Hepatocyte (in vitro differentiated cells): ENCODE results near the gene CMTM4. TPM values are rescaled to one million over a fixed set of nuclear protein-coding genes. Genes with fewer than 3 reads are reported as not detected.
A peak's percentile ranks its signal among the peaks of the same experiment; 100 is the strongest.

Experiments
- DNase-seq: peaks from one replicate; pipeline ENCODE4 v3.0.0-alpha.2; 2016; ENCODE audit warnings: low spot score
- H2AFZ ChIP-seq: fragments of 200-600 bp; sonication (generic); 2 replicates; pipeline ENCODE4 v1.6.0; 2016; ENCODE audit warnings: antibody characterized with exemption, mild to moderate bottlenecking
- H3K27ac ChIP-seq: fragments of 200-600 bp; sonication (generic); 2 replicates; pipeline ENCODE4 v1.5.1; 2016; ENCODE audit warnings: mild to moderate bottlenecking
- H3K27me3 ChIP-seq: fragments of 200-600 bp; sonication (generic); 2 replicates; pipeline ENCODE4 v1.6.1; 2016
- H3K36me3 ChIP-seq: fragments of 200-600 bp; sonication (generic); replicated peaks from 2 replicates; pipeline ENCODE4 v1.5.1; 2016; ENCODE audit warnings: low read depth; ENCODE audit not compliant: insufficient read depth
- H3K4me1 ChIP-seq: fragments of 200-600 bp; sonication (generic); 2 replicates; pipeline ENCODE4 v1.5.1; 2016; ENCODE audit warnings: mild to moderate bottlenecking, moderate library complexity; ENCODE audit not compliant: insufficient read depth
- H3K4me2 ChIP-seq: fragments of 200-600 bp; sonication (generic); 2 replicates; pipeline ENCODE4 v1.6.0; 2016
- H3K4me3 ChIP-seq: fragments of 200-600 bp; sonication (generic); 2 replicates; pipeline ENCODE4 v1.5.1; 2016; ENCODE audit warnings: mild to moderate bottlenecking
- H3K79me2 ChIP-seq: fragments of 200-600 bp; sonication (generic); 2 replicates; pipeline ENCODE4 v1.6.0; 2017; ENCODE audit warnings: mild to moderate bottlenecking
- H3K9me2 ChIP-seq: fragments of 200-600 bp; sonication (generic); replicated peaks from 2 replicates; pipeline ENCODE4 v1.6.0; 2017; ENCODE audit warnings: mild to moderate bottlenecking; ENCODE audit not compliant: insufficient read depth
- H3K9me3 ChIP-seq: fragments of 200-600 bp; sonication (generic); 2 replicates; pipeline ENCODE4 v1.5.1; 2016; ENCODE audit warnings: low read depth, mild to moderate bottlenecking
- H4K20me1 ChIP-seq: fragments of 200-600 bp; sonication (generic); 2 replicates; pipeline ENCODE4 v1.6.0; 2016; ENCODE audit warnings: mild to moderate bottlenecking; ENCODE audit not compliant: insufficient read depth, poor library complexity, severe bottlenecking
- EZH2 ChIP-seq: fragments of 200-600 bp; sonication (generic); IDR thresholded peaks from 2 replicates; pipeline ENCODE4 v1.6.1; 2016; ENCODE audit warnings: antibody characterized with exemption, mild to moderate bottlenecking, borderline replicate concordance
- EZH2phosphoT487 ChIP-seq: fragments of 200-600 bp; sonication (generic); IDR thresholded peaks from one replicate; pipeline ENCODE4 v1.6.1; 2018; ENCODE audit warnings: antibody characterized with exemption, mild to moderate bottlenecking, low read depth, moderate library complexity; ENCODE audit not compliant: unreplicated experiment, severe bottlenecking
- WGBS: methylation state at CpG from one replicate; pipeline ENCODE4 v1.1.6; 2016; ENCODE audit warnings: low lambda C conversion rate; ENCODE audit errors: missing lambda C conversion rate; 5-methylcytosine and 5-hydroxymethylcytosine counted together
- polyA plus RNA-seq: library from polyadenylated mRNA; unstranded; fragments of >200 nt; fragmentation: Nextera tagmentation; extraction: Ambion mirVana; gene quantifications from 2 replicates; pipeline ENCODE4 v1.2.1, GENCODE V29; 2016
- total RNA-seq: library from RNA; depleted of rRNA; stranded (reverse); fragments of >200 nt; gene quantifications from 2 replicates; pipeline ENCODE4 v1.2.3, GENCODE V29; 2014
- TF ChIP-seq, protein P1 (sequence below): fragments of 200-600 bp; sonication (generic); IDR thresholded peaks from 2 replicates; pipeline ENCODE4 v1.5.1; 2016; ENCODE audit warnings: antibody characterized with exemption, mild to moderate bottlenecking; ENCODE audit not compliant: poor library complexity

CMTM4 gene
- total and polyA plus RNA-seq, 2 experiments from 2014 or later, result 19.2 to 77.9 TPM

DNA sequence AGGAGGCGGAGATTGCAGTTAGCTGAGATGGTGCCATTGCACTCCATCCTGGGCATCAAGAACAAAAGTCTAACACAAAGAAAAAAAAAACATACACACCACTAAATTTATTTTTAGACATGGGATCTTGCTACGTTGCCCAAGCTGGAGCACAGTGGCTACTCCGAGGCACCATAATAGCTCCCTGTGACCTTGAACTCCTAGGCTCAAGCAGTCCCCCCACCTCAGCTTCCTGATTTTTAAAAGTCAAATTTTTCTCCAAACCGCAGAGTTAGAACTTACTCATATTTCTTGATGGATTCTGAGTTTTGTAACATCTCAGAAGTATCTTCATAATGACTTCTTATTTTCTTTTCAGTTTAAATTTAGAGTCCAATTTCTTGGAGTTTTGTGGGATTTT is 3.4 kb downstream of the CMTM4 start:
- Histone ChIP-seq H3K4me3 (no peak overlapping the region), H3K79me2 (peaks cover 74% of the 10 kb centered on the region), H3K27me3 (no peaks in the 10 kb centered on the region), H2AFZ (no peak overlapping the region), H3K4me2 (no peak overlapping the region), H3K9me2 (no peaks in the 10 kb centered on the region), H3K36me3 (no peaks in the 10 kb centered on the region), H3K27ac (peak overlapping the region; percentile 15), H3K9me3 (no peaks in the 10 kb centered on the region), H4K20me1 (peaks cover 22% of the 10 kb centered on the region), H3K4me1 (peaks cover 13% of the 10 kb centered on the region)
- 96% methylated on average over 4 of the region's 4 CpGs for WGBS
- no peak for DNase-seq
- TF ChIP-seq, protein P1, sequence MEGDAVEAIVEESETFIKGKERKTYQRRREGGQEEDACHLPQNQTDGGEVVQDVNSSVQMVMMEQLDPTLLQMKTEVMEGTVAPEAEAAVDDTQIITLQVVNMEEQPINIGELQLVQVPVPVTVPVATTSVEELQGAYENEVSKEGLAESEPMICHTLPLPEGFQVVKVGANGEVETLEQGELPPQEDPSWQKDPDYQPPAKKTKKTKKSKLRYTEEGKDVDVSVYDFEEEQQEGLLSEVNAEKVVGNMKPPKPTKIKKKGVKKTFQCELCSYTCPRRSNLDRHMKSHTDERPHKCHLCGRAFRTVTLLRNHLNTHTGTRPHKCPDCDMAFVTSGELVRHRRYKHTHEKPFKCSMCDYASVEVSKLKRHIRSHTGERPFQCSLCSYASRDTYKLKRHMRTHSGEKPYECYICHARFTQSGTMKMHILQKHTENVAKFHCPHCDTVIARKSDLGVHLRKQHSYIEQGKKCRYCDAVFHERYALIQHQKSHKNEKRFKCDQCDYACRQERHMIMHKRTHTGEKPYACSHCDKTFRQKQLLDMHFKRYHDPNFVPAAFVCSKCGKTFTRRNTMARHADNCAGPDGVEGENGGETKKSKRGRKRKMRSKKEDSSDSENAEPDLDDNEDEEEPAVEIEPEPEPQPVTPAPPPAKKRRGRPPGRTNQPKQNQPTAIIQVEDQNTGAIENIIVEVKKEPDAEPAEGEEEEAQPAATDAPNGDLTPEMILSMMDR, result no peak
- TF ChIP-seq EZH2 (no peak), EZH2phosphoT487 (no peak)

DNA sequence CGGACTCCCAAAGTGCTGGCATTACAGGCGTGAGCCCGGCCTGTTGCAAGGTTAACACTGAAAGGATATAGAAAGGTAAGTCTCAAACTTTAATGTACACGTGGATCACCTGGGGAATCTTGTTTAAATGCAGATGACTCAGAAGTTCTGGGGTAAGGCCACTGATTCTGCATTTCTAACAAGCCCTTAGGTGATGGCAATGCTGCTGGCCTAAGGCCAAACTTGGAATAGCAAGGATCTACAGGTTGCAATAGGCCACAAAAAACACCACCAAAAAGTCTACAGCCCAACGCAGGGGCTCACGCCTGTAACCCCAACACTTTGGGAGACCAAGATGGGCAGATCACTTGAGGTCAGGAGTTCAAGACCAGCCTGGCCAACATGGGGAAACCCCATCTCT is 4.2 kb downstream of the CMTM4 start:
- Histone ChIP-seq H2AFZ (no peak overlapping the region), H3K4me3 (no peak overlapping the region), H3K36me3 (no peaks in the 10 kb centered on the region), H3K4me1 (peaks cover 13% of the 10 kb centered on the region), H3K4me2 (no peak overlapping the region), H4K20me1 (peaks cover 22% of the 10 kb centered on the region), H3K27me3 (no peaks in the 10 kb centered on the region), H3K27ac (no peak overlapping the region), H3K9me2 (no peaks in the 10 kb centered on the region), H3K79me2 (peaks cover 82% of the 10 kb centered on the region), H3K9me3 (no peaks in the 10 kb centered on the region)
- TF ChIP-seq, protein P1, result no peak
- no peak for TF ChIP-seq EZH2
- TF ChIP-seq EZH2phosphoT487, result no peak
- no peak for DNase-seq
- 89% methylated on average over 6 of the region's 6 CpGs for WGBS

DNA sequence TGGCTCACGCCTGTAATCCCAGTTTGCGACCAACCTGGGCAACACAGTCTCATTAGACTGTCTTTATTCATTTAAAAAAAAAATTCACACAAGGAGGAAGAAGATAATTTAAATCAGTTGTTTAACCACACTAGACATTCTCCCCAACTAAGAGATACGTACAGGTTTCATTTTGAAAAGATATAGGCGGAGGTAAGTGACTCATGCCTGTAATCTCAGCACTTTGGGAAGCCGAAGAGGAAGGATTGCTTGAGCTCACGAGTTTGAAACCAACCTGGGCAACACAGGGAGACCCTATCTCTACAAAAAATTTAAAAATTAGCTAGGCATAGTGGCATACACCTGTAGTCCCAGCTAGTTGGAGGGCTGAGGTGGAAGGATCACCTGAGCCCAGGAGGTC is 5.3 kb downstream of the CMTM4 start:
- Histone ChIP-seq H3K9me3 (no peaks in the 10 kb centered on the region), H3K4me2 (no peak overlapping the region), H2AFZ (no peak overlapping the region), H3K36me3 (no peaks in the 10 kb centered on the region), H3K4me1 (peaks cover 13% of the 10 kb centered on the region), H3K4me3 (no peak overlapping the region), H3K79me2 (peaks cover 92% of the 10 kb centered on the region), H3K27ac (peak overlapping the region; percentile 35), H3K9me2 (no peaks in the 10 kb centered on the region), H3K27me3 (no peaks in the 10 kb centered on the region), H4K20me1 (peaks cover 22% of the 10 kb centered on the region)
- TF ChIP-seq EZH2 (no peak), EZH2phosphoT487 (no peak)
- TF ChIP-seq, protein P1, result no peak
- 79% methylated on average over 6 of the region's 6 CpGs for WGBS
- no peak for DNase-seq
